Mammary epithelial cell (primary cell): Measurements from ENCODE around the gene CCDC160.

Source experiments
- EZH2 ChIP-seq: IDR thresholded peaks from 2 replicates; pipeline ENCODE4 v1.6.1; 2012; ENCODE audit warnings: low read length, inconsistent platforms, borderline replicate concordance
- TF ChIP-seq, protein P1 (sequence below), 2 donors: IDR thresholded peaks in 1 of 2; conservative IDR thresholded peaks in 1 of 2; 2 replicates each; pipeline ENCODE4 v1.5.1; 2011 to 2012; ENCODE audit warnings: inconsistent platforms in 2 of 2, low read length in 2 of 2, mild to moderate bottlenecking in 2 of 2, control low read depth in 1 of 2, low read depth in 1 of 2; ENCODE audit not compliant: insufficient read depth in 1 of 2; ENCODE audit errors: extremely low read depth in 1 of 2

GRCh38 chrX:134255555-134255954, 18.6 kb downstream of the CCDC160 start:
- TF ChIP-seq, protein P1, sequence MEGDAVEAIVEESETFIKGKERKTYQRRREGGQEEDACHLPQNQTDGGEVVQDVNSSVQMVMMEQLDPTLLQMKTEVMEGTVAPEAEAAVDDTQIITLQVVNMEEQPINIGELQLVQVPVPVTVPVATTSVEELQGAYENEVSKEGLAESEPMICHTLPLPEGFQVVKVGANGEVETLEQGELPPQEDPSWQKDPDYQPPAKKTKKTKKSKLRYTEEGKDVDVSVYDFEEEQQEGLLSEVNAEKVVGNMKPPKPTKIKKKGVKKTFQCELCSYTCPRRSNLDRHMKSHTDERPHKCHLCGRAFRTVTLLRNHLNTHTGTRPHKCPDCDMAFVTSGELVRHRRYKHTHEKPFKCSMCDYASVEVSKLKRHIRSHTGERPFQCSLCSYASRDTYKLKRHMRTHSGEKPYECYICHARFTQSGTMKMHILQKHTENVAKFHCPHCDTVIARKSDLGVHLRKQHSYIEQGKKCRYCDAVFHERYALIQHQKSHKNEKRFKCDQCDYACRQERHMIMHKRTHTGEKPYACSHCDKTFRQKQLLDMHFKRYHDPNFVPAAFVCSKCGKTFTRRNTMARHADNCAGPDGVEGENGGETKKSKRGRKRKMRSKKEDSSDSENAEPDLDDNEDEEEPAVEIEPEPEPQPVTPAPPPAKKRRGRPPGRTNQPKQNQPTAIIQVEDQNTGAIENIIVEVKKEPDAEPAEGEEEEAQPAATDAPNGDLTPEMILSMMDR (conservative IDR thresholded peaks at IDR 0.05 in 1 of 2, IDR thresholded peaks at IDR 0.05 in 1 of 2; ENCODE audit: extremely low read depth in 1 of 2, insufficient read depth in 1 of 2, low read depth in 1 of 2, low read length in 2 of 2) = no peak
- no peak for TF ChIP-seq EZH2
